T-helper 1 cell treated with Interleukin-12 subunit alpha and Interleukin-12 subunit beta and Interleukin-4 antibody, amounts not matched to agents 30 ng/mL and 1 ng/mL, for 36 hours (primary cell): Measurements from ENCODE around the gene CCDC196. TPM values are rescaled to one million over a fixed set of nuclear protein-coding genes. Genes with fewer than 3 reads are reported as not detected.

Experiments
- intact Hi-C: fragments of 100-400 bp; cut with micrococcal nuclease; formaldehyde crosslinking; loops from one replicate; pipeline ENCODE4 v1.15.1; 2024
- total RNA-seq: library from RNA; stranded (reverse); gene quantifications from 2 replicates; pipeline ENCODE4 v1.2.3, GENCODE V29; 2022

The CCDC196 gene, protein sequence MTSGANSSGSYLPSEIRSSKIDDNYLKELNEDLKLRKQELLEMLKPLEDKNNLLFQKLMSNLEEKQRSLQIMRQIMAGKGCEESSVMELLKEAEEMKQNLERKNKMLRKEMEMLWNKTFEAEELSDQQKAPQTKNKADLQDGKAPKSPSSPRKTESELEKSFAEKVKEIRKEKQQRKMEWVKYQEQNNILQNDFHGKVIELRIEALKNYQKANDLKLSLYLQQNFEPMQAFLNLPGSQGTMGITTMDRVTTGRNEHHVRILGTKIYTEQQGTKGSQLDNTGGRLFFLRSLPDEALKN
- not detected in 2 replicates for total RNA-seq

DNA sequence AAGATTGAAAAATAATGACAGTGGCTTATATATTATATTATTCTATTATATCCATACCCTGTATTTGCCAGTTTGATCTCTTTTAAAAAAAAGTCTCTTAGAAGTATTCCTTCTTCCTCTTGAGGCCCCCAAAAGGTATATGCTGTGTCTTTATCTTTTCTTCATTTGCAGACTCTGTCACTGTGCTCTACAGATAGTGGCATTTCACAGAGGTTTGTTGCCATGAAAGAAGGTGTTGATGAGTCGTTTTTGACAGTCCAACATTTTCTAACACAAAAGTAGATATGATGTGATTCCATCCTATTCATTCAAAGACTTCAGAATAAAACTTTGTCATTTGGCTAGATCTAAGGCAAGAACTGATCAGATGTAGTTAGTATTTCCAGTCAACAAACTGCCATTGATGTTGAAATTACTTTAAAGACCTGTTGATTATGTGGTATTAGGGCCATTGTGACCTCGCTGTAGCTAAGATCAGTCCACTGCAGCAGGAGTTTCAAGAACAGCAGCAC, at the start of gene CCDC196:
Gene CCDC196, plus strand, starts transcription at position 462 of the 512 bp plus-strand sequence. CDS start 132 bp downstream, outside the sequence.
- intact Hi-C loops, result no loop called here

DNA sequence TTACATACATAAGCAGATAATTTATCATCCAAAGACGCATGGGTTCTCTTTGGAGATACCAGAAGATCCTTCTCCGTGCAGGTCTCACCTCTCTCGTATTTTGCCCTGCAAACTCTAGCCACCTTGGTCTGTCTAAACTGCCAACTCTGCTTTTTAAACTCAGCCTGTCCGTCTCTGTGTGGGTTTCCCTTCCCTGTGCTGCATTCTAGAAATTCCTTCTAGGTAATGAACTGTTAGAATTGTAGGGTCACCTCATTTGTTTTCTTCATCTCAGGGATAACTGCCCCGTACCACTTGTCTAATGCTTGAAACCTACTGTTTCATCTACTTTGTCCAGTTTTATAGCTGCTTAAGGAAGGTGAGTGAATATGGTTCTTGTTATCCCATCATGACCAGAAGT, 45.4 kb upstream of the CCDC196 start:
- intact Hi-C loops, result no loop called here

DNA sequence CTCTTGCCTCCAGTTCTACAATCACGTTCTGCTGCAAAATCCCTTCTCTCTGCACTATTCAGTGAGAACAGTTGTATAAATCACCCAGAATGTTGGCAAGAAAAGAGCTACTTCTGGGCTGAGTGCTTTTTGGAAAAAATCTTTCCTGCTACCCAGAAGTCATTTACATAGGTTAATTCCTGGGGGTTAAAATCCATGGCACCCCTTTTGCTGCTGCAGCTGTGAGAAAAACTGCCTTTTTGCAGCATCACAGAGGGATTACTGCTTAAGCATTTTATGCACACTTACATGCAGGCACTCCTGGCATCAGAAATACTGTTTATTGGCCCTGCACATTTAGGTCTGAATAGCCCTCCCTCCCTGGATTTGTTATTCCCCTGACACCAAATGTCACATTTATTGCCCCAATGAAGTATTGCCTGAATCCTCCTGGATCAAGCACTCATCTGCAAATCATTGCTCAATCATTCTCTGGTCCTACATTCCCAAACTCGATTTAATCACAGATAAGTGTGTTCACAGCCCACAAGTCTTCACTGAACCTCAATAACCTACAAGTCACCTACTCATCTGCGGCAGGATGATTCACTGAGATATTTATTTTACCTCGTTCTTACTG, 43.1 kb upstream of the CCDC196 start:
- intact Hi-C loops, result no loop called here

DNA sequence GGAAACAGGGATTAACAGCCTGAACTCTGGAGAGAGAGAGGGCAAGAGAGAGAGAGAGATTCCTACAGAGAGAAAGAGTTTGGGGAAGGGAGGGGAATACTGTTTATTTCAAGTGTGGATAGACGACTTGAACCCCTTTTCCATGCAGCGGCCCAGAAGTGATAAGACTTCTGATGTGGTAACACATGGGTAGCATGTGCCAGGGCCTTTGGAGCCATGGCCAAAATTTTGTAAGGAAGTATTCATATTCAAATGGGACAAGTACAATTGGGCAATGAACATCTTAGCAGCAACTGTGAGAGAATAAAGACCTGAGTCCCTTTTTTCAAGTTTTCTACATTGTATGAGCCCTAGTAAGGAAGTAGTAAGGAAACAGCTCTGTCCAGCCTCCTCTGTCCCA, 42.4 kb upstream of the CCDC196 start:
- intact Hi-C loops, result no loop called here

DNA sequence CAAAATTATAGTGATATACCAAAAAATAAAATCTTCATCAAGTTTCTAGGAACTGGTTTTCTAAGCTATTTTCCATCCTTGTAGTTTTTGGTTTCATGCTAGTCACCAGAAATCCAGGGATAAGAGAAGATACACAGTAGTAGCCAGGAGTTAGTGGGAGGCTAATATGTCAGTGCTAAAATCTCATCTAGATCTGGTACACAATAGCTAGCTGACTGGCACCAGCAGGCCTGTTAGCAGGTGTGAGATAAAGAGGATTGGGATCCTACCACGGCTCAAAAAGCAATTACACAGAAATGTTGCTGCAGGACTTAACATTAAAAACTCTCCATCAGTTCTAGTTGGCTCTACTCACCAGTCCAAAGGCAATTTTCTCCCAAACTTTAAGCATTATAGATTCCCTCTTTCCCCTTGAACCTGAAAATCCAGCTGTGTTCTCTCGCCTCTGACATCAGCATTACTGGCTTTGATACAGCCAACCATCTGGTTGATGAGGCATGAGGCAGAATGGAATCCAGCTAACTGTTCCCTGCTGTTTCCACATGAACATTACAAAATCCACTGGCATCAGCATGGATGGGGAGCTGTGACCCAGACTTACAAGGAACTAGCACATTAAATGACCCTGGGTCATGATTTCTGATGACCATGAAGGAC, 41.8 kb upstream of the CCDC196 start:
- intact Hi-C loops, result no loop called here

DNA sequence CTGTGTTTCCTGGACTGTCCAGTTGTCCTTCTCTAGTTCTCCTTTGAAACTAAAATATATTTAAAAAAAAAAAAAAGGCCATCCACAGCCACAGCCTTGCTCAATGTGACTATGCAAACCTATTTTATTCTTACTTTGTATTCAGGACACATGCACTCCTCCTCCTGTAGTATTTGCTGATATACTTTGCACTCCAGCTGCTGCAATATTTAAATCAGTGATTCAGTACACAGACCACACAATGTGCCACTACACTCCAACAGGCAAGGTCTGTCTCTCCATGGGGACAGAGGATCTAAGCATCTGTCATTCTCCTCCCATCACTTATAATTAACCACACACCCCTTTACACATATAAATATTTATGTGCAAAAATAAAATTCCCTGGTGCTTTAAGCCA, 40.2 kb upstream of the CCDC196 start:
- intact Hi-C loops, result no loop called here

DNA sequence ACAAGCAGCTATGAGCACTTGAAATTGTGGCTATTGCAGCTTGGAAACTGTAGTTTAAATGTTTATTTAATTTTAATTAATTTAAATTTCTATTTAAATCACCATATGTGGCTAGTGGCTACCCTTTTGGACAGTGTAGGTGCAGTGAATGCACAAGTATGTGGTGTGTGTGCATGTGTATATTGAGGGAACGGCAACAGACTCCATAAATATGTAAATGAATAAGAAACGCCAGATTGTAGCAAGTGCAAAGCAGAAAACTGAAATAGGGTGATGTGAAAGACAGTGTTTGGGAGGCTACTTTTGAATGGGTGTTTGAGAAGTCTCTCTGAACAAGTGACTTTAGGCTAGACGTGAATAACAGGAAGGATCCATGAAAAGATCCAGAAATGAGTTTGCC, 32.7 kb upstream of the CCDC196 start:
- intact Hi-C loops, result no loop called here

DNA sequence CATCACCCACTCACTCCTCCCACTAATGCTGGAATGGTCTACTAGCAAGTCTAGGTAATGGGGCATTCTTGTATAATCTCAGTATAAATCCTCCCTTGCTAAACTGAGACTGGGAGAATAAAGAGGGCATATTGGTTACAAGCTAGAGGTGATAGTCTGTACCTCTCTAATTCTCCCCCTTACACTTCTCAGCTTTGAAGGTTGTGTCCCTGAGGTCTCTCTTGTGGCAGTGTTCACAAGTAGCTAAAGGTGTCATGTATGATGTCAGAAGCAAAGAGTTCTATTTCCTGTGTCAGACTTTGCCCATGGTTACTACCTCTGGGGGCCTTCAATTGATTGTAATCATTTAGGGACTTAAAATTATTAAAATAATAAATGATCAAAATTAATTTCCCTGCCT, 26.6 kb upstream of the CCDC196 start:
- intact Hi-C loops, result no loop called here

DNA sequence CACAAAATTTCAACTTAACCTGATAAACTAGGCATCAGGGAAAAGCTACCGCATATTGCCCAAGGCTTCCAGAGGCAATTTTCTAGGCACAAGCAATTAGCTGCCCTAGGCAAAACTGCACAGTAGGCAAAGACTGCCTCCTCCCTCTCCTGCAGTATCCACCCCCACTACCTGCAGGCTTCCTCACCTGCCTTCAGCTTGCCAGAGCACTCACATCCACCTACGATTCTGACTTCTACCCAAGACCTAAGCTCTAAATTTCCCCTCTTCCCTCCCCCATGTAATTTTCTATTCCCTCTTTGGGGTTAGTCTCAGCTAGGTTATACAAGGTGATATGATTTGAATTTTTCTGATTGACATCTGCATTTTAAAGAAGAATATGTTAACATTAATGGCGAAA, 21.9 kb upstream of the CCDC196 start:
- intact Hi-C loops, result no loop called here

DNA sequence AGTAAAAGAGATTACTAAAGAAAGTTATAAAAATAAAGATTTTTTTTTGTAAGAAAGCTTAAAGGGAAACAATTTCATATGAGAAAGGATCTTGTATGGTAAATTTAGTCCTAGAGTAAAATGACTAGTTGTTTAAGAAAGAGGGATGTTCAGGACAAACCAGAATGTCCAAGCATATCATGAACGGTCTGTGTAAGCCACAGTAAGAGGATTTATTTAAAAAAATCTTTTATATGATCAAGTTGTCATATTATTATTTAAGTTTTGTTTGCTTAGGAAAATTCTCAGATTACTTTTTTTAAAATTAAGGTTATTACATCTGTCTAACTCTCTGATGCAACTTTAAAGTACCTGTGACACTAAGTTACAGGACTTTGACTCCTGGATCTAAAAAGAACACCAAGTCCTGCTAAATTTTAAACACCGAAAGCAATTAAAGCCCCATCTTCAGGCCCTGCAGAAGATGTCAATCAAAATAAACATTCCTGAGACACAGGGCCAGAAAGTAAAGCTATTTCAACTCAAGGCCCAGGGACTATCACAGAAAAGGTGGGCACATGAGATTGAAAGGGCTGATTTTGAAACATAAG, 17.3 kb upstream of the CCDC196 start:
- intact Hi-C loops, result no loop called here

DNA sequence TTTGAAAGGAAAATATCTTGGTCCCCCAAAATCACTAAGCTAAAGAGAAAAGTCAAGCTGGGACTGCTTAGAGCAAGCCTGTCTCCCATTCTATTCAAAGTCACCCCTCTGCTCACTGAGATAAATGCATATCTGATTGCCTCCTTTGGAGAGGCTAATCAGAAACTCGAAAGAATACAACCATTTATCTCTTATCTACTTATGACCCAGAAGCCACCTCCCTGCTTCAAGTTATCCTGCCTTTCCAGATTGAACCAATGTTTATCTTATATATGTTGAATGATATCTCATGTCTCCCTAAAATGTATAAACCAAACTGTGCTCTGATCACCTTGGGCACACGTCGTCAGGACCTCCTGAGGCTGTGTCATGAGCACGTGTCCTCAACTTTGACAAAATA, 14.6 kb upstream of the CCDC196 start:
- intact Hi-C loops, result no loop called here

DNA sequence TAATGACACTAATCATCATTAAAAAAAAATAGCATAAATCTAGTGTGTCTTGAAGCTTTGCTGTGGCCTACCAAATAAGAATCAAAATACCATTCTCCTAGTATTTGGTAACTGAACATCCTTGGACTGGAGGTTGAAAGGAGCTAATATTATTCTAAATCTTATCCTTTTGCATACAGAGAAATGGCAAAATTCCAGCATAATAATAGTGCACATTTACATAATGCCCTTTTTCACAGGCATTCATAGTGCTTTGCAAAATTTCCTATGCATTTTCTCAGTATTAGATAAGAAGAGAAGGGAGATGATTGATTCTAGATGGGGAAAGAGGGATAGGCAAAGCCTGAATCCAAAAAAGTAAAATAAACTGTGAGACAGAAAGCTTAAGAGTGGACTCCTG, 13.9 kb upstream of the CCDC196 start:
- intact Hi-C loops, result no loop called here

DNA sequence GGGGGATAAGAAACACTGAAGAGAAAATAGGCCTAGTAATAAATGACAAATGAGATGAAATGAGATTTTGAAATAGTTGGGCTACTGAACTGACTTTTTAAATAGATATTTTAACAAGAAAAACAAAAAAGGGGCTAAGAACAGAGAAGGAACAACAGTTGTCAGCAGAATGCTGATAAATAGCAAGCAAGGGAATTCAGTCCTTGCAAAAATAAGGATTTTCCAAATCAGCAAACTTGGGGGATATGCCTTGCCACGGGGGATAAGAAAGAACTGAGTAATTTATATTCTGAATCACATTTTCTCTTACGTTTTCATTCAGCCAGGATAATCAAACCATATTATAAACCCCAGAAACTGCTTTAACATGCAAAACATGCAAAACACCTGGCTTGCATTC, 12.9 kb upstream of the CCDC196 start:
- intact Hi-C loops, result no loop called here

DNA sequence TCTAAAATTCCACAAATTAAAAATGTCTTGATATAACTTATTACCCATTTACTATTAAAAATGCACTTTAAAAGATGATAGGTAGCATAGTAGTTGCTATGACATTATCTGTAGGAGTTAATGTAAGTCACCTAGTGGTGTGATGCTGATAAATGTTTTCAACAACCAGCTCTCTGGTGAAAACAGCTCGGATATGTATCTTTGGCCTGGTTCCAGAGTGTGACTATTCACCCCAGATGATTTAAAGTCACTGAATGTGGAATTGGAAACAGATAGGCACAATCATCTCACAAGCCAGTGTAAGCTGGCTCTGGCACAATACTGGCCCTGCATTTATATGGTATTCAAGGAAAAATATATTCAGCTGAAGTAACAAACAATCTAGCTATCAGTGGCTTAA, 9.2 kb upstream of the CCDC196 start:
- intact Hi-C loops, result no loop called here

DNA sequence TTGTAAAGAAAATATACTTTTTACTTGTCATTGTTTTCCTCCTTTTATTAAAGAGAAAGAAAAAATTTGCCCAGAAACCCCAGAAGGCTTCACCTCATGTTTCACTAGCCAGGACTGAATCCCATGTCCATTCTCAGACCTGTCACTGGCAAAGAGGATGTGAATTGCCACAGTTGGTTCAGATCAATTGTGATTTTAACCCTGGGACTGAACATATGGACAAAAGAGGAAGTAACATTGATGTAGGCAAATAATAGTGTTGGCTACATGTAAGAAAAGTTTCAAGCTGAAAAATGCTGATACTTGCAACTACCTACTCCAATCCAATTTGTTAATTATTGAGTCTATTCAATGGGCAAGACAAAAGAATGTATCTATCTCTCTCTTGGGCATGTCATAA, 8.6 kb upstream of the CCDC196 start:
- intact Hi-C loops, result no loop called here

DNA sequence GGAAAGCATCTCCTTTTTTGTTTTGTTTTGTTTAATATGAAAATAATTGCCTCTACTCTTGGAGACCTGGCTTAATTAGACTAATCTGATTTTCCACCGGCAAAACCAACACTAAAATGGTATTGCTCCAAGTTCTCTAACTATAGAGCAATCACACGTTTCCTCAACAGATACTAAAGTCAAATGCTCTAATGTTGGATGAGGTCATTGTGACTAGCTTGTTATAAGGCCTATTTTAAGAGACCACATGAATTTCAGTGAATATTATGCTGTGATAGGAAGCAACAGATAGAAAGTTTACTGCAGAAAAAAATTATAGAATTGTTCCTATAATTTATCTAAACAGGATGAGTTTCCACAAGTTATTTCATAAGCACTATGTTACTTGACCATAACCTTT, 3.3 kb upstream of the CCDC196 start:
- intact Hi-C loops, result no loop called here

DNA sequence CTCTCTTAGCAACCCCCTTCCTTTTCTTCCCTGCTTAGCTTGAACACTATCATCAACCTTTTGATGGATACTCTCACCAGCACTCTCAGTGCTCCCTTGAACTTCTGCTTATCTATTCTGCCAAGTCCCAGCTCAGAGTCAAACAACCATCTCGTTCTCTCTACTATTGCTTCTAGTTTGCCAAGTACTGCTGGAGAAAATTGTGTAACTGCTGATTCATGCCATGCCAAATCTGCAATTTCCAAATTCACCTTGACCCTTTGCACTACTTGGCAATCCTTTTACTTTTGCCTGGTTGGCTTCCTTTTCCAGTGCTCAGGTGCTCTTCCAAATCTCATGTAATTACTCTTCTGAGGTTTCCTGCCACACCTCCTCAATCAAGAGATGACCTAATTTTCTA, 2.8 kb upstream of the CCDC196 start:
- intact Hi-C loops, result no loop called here

DNA sequence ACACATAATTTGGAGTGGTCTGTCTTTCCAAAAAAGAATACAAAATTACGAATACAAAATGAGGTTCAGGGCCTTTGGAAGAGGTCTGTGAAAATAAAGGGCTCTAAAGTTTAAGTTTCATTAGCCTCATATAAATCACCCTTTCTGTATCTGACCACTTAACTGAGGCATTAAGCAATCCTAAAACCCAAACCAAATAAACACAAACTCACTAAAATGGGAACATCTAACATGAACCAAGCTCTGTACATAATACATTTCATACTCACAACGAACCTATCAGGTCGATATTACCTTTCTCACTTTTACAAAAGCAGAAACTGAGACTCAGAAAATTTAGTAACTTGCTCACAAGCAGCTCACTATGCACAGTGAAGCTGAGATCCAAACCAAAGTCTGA, 1.1 kb upstream of the CCDC196 start:
- intact Hi-C loops, result no loop called here

DNA sequence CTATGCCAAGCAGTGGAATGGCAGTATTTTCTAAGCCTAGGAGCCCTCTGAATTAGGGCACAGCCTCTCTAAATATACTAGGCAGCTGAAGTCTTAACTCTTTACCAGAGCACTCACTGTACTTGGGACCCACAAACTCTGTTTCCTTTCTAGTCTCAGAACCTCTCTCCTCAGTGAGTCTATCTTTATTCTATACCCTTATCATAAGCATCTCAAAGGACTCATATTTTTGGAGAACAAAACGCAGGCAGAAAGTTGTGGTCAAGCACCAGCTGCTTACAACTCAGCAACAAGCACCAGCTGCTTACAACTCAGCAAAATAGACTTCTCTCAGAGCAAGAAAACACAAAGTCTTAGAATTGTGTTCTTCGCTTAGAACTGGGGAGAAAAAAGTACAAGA, 993 bp downstream of the CCDC196 start:
- intact Hi-C loops, result no loop called here

DNA sequence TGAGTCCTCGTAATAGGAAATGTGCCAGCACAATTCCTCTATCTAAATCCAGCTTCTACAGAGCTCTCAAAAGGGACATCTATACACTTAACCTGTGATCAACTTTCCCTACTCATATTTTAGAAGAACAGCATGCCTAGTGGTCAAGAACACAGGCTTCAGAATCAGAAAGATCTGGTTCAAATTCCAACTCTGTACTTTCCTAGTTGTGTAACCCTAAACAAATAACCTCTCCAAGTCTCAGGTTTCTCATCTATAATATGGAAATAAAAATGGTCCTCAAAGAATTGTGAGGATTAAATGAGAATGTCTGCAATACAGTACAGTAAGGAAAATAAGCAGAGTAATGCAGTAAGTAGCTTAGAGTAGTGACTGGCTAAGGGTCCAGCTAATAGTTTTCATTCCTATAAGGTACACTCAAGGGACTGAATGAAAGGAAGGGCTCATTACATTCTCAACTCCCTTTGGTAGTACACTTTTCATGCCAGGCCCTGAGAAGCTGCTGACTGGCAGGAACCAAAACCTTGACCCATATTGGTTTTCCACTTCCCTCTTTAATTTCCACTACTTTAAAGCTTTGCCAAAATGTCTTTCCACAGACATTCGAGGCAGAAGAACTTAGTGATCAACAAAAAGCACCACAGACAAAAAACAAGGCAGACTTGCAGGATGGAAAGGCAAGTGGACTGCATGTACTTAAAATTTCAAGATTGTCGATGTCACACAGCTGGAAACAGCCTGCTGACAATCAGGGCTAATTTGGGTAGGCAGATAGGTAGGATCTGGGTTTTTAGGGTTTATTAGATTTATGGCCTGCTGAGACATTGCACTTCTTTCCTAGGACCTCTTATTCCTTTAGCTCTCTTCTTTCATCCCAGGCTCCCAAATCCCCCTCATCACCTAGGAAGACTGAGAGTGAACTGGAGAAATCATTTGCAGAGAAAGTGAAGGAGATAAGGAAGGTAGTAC, 4.3 kb downstream of the CCDC196 start:
- intact Hi-C loops, result no loop called here

DNA sequence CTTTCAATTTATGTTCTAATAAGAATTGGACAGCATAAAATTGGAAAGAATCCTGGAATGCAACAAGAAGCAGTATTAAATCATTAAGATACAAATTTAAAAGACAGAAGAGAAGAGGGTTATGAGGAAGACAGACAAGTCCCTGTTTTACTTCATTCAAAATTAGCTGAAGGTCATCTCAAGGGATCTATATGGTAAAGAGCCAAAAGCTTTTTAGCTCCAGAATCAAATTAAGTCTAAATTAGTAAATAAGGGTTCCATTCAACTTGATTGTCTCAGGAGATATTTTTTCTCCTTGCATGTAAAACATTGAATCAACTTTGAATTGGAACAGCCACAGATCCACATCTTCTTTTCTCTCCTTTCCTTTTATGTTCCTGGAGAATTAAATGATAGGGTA, 7.6 kb downstream of the CCDC196 start:
- intact Hi-C loops, result no loop called here
